GM23338 (cell line): ENCODE results near the gene TMTC2.

Source experiments
- CREB1 ChIP-seq: fragments of 250-450 bp; sonication (Bioruptor Pico); IDR thresholded peaks from 2 replicates; pipeline ENCODE4 v1.5.0; 2020; ENCODE audit warnings: low read depth, mild to moderate bottlenecking, moderate library complexity
- ETS1 ChIP-seq: IDR thresholded peaks from 2 replicates; pipeline ENCODE4 v1.6.1; 2016; ENCODE audit warnings: antibody characterized with exemption
- EZH2 ChIP-seq: fragments of 200-600 bp; sonication (generic); IDR thresholded peaks from one replicate; pipeline ENCODE4 v1.8.0; 2017; ENCODE audit warnings: antibody characterized with exemption, mild to moderate bottlenecking, low read depth; ENCODE audit not compliant: unreplicated experiment
- EZH2phosphoT487 ChIP-seq: fragments of 200-600 bp; sonication (generic); IDR thresholded peaks from one replicate; pipeline ENCODE4 v1.8.1; 2018; ENCODE audit warnings: antibody characterized with exemption; ENCODE audit not compliant: unreplicated experiment
- JUNB ChIP-seq: IDR thresholded peaks from one replicate; pipeline ENCODE4 v1.6.1; 2016; ENCODE audit warnings: antibody characterized with exemption; ENCODE audit not compliant: unreplicated experiment
- POLR2AphosphoS5 ChIP-seq: IDR thresholded peaks from 2 replicates; pipeline ENCODE4 v1.6.1; 2016; ENCODE audit warnings: antibody characterized with exemption, low read depth
- TF ChIP-seq, protein P1 (sequence below), 2 experiments: fragments of 200-600 bp in 1 of 2; sonication (generic) in 1 of 2; conservative IDR thresholded peaks; 2 replicates each; pipeline versions ENCODE4 v1.5.1 to v1.6.1; 2016 to 2017; ENCODE audit warnings: antibody characterized with exemption in 2 of 2, low read depth in 2 of 2, mild to moderate bottlenecking in 2 of 2, moderate library complexity in 1 of 2
- TF ChIP-seq, protein P2 (sequence below): IDR thresholded peaks from one replicate; pipeline ENCODE4 v1.6.1; 2018; ENCODE audit warnings: antibody characterized with exemption; ENCODE audit not compliant: unreplicated experiment

DNA sequence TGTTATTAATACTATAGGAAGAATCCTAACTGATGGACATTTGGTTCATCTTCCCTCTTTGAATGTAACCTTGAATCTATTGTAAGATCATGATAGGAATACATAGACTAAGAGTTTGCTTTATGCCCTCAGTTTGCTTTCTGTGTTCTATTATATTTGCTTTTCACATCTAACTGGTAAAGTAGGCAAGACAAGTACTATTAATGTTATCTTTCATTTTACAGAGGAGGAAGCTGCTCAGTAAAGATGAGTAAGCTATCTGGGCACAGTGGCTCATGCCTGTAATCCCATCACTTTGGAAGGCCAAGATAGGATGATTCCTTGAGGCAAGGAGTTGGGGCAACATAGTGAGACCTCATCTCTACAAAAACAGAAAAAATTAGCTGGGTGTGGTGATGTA, 103.0 kb downstream of the TMTC2 start:
- TF ChIP-seq, protein P1, sequence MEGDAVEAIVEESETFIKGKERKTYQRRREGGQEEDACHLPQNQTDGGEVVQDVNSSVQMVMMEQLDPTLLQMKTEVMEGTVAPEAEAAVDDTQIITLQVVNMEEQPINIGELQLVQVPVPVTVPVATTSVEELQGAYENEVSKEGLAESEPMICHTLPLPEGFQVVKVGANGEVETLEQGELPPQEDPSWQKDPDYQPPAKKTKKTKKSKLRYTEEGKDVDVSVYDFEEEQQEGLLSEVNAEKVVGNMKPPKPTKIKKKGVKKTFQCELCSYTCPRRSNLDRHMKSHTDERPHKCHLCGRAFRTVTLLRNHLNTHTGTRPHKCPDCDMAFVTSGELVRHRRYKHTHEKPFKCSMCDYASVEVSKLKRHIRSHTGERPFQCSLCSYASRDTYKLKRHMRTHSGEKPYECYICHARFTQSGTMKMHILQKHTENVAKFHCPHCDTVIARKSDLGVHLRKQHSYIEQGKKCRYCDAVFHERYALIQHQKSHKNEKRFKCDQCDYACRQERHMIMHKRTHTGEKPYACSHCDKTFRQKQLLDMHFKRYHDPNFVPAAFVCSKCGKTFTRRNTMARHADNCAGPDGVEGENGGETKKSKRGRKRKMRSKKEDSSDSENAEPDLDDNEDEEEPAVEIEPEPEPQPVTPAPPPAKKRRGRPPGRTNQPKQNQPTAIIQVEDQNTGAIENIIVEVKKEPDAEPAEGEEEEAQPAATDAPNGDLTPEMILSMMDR (conservative IDR thresholded peaks at IDR 0.05; ENCODE audit: low read depth in 2 of 2) = no peak
- TF ChIP-seq EZH2phosphoT487 = no peak
- no peak for TF ChIP-seq CREB1 (CRISPR knock-in tag)
- TF ChIP-seq POLR2AphosphoS5 = no peak
- no peak for TF ChIP-seq JUNB
- TF ChIP-seq, protein P2, sequence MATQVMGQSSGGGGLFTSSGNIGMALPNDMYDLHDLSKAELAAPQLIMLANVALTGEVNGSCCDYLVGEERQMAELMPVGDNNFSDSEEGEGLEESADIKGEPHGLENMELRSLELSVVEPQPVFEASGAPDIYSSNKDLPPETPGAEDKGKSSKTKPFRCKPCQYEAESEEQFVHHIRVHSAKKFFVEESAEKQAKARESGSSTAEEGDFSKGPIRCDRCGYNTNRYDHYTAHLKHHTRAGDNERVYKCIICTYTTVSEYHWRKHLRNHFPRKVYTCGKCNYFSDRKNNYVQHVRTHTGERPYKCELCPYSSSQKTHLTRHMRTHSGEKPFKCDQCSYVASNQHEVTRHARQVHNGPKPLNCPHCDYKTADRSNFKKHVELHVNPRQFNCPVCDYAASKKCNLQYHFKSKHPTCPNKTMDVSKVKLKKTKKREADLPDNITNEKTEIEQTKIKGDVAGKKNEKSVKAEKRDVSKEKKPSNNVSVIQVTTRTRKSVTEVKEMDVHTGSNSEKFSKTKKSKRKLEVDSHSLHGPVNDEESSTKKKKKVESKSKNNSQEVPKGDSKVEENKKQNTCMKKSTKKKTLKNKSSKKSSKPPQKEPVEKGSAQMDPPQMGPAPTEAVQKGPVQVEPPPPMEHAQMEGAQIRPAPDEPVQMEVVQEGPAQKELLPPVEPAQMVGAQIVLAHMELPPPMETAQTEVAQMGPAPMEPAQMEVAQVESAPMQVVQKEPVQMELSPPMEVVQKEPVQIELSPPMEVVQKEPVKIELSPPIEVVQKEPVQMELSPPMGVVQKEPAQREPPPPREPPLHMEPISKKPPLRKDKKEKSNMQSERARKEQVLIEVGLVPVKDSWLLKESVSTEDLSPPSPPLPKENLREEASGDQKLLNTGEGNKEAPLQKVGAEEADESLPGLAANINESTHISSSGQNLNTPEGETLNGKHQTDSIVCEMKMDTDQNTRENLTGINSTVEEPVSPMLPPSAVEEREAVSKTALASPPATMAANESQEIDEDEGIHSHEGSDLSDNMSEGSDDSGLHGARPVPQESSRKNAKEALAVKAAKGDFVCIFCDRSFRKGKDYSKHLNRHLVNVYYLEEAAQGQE = no peak
- no peak for TF ChIP-seq ETS1
- no peak for TF ChIP-seq EZH2
